CD4-positive, alpha-beta T cell treated with Interleukin-4 for 4 hours (primary cell): ENCODE data around the gene EEA1.
"Not testable (repeated sequence)": the region's sequence is repeated elsewhere in the genome, so short reads cannot be mapped to it uniquely, and the experiment has no call there.

Source experiments
- DNase-seq: peaks from one replicate; pipeline ENCODE4 v3.0.0-alpha.2; 2020

EEA1 gene

DNA sequence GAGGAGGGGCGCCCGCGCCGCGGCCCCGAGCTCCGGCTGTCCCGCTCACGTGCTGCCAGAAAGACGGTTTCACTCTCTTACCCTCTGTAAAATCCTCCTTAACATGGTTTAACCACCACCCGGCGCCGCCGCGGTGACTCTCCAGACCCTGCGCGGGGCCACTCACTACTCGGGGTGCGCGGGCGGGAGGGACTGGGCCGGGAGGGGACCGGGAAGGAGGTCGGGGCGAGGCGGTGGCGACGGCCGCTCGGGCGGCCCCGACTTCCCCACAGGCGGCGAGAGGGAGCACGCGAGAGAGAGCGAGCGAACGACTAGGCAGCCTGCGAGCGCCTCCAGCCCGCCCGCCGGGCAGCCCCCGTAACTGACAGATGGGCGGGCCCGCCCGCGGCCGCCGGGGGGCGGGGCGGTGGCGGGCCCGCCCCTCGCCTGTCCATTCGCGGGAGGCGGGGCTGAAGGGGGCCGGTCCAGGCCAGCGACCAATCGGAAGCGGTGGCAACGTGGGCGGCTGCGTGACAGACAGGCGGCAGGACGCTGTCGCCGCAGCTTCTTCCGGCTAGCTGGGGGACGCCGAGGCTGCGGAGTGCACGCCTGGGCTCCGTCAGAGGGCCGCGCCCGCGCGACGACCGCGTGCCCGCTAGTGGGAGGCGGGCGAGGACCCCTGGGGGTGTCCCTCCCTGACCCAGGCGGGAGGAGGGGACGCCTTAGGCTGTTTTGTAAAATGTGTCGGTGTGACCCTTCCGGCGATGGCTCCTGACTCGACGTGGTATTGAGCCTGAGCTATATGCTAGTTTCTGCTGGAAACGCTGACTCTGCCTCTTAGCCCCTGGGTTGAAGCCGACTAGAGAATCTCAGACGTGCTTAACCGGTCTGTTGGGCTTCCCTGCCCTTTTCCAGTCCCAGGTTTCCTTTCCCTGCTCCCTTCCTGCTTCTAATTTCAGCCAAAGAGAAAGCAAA lies at the start of gene EEA1:
Gene EEA1, minus strand, starts transcription at position 334 of the 954 bp plus-strand sequence. Its CDS starts 229 bp downstream, at position 105.
- peak; percentile 95 for DNase-seq

DNA sequence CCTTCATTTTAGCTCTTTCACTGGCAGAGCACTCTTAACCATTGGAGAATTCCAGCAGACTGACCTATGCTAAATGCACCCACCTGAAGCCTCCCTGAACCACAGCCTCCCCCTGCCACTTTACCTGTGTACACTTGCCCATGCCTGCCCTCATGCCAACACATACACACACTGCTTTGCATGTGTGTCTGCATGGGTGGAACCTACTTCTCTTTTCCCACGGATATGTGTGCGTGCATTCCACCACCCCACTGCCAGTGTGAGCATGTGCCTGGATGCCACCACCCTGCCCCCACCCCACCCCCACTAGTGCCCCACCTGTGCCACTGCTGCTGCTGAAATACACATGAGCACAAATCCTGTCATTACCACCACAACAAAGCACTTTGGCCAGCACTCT lies 49.5 kb upstream of the EEA1 start:
- DNase-seq: no peak

DNA sequence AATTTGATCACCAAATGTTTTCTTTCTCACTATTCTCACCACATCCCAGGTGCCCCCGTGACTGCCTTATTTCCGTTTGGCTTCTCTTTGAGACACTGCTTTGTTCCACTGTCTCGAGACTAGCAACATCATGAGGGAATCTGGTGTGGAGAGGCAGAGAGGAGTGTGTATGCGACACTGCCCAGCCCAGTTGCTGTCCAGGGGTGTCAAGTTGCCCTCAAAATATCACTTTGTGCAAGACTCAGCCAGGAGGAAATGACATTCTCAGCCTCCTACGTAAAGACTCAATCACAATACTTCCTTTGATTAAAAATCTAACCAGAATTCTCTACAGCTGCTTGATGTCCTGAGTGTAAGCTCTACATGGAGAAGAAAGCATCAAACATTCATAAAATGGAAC lies 48.2 kb upstream of the EEA1 start:
- no peak for DNase-seq

DNA sequence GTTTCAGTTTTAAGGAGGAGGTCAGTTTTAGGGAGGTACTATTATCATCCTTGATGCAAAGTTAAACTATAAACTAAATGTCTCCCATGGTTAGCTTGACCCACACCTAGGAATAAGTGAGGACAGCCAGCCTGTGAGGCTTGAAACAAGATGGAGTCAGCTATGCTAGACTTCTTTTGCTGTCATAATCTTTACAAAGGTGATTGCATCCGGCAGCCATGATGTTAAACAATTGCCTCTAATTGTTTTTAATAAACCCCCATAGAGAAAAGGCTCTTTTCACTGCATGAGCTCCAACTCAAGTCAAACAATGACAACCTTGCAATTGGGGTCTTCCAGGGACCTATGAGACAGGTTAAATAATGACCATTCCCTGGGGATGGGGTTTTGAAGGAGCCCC lies 45.7 kb upstream of the EEA1 start:
- DNase-seq: no peak

DNA sequence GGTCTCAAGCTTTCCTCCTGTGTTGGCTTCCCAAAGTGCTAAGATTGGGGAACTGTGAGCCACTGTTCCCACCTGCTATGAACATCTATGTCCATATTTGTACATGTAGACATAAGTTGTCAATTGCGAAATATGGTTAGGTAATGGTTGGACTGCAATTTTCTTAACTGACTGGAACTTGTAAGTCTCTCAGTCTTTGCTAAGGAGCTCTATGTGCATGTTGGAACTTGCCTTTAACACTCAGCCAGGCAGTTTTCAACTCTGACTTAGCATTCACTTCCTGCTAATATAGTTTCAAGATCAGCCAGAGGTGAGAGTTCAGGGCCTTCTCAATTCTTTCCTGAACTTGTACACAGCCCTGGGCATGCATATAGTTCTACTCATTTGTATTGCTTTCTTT lies 44.5 kb upstream of the EEA1 start:
- DNase-seq: no peak

DNA sequence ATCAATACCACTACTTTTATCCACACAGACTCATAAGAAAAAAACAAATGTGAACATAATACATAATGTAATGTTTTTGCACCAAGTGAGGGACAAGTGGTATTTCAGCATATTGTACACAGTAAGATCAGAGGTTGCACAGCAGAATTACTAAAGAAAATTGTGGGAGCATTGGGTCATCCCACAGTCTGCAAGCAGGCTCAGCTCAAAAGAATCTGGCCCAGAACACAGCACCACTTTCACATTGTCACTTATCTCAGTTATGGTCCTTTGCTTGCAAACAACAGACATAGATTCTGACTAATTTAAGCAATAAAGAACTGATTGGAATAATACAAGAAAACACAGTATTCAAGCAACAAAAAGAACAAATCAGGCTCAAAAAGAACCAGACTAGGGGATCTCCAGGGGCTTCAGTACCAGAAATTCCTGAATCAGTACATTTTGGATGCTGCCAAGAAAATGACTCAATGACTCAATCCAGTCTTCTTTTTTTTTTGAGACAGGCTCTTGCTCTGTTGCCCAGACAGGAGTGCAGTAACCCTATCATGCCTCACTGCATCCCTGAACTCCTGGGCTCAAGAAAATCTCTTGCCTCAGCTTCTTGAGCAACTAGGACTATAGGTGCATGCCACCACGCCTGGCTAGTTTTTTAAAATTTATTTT lies 42.9 kb upstream of the EEA1 start:
- no peak for DNase-seq

DNA sequence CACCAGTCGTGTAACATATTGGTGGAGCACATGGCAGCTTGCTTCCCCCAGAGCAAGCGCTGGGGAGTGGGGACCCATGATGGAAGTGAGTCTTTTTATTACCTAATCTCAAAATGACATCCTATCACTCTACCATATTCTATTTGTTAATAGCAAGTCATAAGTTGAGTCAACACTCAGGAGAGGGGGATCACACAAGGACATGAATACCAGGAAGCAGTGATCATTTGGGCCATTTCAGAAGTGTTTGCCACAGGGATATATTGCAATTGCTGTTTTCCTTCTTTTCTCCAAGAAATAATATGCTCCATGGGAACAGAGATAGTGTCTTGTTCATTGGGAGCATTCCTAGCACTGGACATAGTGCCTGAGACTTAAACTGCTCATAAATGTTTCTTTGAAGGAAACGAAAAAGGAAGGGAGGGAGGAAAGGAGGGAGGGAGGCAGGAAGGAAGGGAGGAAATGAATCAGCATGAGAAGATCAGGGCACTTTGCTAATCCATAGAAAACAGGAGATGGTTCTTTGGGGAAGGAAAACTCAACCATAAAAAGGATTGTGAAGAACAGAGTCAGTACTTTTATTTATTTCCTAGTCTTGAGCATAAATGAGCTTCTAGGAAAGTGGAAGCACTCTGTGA lies 39.2 kb upstream of the EEA1 start:
- no peak for DNase-seq

DNA sequence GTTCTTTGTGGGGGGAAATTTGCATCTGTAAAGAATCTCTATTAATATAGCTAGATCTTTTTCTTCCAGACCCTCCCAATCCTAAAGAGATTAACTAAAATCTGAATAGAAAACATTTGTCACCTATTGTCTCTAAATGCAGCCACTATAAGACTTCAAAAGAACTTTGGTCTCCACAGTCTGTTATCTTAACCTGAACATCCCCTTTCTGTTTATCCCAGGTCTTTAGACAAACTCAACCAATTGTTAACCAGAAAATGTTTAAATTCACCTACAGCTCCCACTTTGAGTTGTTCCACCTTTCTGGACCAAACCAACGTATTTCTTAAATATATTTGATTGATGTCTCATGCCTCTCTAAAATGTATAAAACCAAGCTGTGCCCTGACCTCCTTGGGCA lies 35.3 kb upstream of the EEA1 start:
- not testable (repeated sequence) for DNase-seq

DNA sequence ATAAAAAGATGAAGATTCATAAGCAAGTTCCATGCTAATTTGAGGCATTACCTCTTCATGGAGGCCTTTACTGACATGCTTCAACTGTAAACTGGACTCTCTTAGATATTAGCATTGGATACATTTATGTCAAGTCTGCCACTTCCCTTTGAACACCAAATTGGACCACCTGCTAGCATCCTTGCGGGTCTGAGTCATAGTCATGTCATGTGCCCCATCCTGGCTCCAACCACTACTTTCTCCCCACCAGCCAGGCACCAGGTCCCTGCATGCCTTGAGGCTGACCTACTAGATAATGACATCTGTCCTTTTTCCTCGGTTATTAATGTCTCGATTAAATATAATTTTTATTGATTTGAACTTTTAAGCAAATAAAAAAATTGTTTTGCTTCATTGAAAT lies 32.9 kb upstream of the EEA1 start:
- DNase-seq: no peak

DNA sequence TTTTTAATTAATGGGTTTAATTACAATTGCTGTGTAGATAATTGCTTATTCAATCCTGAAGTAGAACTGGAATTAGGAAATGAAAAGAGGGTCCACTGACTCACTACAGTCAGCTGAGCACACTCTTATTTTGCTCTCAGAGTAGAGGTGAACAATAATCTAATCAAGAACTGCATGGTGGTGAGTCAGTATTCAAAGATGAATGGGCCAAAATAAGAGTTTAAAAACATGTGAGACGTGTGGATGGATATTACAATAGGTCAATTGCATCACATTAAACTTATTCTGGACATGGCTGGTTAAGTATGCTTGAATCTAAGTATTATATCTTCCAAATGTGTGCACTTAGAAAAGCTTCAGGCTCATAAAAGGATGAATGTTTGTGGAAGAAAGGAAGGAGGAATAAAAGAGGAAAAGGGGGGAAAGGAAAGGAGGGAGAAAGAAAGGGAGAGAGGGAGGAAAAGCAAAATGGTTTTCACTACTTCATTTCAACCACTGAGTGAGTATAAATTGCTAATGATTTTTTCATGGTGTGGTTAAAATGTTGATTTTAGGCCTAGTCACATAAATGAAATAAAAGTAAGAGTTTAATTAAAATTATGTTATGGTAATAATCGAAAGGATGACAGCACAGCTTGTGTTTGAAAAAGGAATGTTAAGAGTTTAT lies 27.0 kb upstream of the EEA1 start:
- no peak for DNase-seq

DNA sequence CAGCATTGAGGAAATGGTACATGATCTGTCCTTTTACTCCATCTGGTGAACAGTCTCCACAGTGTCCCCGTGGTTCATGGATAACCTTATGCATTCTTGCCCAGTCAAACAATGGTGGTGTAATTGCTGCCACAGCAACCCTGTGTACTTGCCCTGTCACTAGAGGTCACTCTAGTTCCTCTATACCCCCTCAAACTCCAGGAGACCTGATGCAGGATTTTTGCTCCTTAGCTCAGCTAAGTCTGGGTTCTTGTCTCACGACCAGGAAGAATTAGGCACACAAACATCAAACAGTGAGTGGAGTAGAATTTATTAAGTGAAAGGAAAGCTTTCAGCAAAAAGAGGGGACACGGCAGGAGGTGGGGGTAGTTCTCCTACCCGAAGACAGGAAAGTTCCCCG lies 24.7 kb upstream of the EEA1 start:
- no peak for DNase-seq

DNA sequence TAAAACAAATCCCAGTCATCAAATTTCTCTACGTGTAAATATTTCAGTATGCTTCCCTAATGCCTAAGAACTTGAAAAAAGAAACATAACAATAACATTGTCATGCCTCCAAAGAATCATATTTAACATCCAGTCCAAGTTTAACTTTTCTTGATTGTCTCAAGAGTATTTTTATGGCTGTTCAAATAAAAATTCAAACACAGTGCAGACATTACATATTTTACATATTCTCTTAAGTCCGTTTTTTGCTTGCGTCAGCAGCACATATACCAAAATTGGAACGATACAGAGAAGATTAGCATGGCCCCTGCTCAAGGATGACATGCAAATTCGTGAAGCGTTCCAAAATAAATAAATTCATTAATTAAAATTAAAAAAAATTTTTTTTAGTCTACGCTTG lies 23.3 kb upstream of the EEA1 start:
- no peak for DNase-seq

DNA sequence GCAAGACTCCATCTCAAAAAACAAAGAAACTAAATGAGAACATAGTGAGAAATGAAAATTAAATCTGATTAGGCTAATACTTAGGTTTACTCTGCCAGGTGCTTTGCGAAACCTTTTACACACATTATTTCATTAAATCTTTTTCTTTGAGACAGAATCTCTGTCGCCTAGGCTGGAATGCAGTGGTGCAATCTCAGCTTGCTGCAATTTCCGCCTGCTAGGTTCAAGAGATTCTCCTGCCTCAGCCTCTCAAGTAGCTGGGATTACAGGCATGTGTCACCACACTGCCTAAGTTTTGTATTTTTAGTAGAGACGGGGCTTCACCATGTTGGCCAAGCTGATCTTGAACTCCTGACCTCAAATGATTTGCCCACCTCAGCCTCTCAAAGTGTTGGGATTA lies 21.9 kb upstream of the EEA1 start:
- DNase-seq: no peak

DNA sequence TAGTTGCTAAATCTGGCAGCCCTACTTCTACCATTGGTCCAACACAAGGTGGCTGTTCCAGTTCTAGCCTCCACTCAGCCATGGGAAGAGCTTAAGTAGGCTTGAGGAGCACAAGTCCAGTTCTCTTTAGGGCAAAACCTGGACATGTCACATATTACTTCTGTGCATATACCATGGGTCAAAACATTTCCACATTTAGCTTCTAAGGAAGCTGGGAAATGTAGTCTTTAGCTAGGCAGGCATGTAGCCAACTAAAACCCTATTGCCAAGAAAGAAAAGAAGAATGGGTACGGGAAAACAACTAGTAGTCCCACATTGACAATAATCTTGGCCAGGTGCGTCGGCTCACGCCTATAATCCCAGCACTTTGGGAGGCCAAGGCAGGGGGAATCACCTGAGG lies 20.9 kb upstream of the EEA1 start:
- DNase-seq: no peak

DNA sequence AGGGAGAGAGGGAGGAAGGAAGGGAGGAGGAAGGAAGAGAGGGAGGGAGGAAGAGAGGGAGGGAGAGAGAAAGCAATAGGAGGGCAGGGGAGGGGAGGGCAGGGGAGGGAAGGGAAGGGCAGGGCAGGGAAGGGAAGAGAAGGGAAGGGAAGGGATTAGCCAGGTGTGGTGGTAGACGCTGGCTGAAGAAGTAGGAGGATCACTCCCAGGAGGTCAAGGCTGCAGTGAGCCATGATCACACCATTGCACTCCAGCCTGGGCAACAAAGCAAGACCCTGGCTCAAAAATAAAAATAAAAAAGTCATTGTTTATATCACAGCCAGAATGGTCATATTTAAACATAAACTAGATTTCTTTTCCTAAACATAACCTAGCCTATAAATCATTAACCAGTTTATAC lies 20.4 kb upstream of the EEA1 start:
- DNase-seq: no peak

DNA sequence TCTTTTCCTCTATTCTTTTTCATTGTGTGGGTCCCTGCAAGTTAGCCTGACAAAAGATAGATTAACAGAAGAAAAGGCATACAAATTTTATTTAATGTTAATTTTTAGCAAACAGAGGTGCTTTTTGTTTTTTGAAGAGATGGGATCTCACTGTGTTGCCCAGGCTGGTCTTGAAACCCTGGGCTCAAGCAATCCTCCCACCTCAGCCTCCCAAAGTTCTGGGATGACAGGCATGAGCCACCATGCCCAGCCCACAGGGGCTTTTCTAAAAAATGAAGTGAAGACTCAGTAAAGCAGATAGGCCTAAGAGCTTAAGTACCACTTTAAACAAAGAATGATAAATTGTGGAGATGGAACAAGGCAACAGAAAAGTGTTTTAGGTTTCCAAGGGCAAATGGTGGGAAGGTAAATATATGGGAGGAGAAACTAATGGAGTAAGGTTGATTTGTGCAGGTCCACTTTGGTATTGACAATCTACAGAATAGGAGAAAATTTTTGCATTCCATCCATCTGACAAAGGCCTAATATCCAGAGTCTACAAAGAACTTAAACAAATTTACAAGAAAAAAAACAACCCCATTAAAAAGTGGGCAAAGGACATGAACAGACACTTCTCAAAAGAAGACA lies 18.6 kb upstream of the EEA1 start:
- no peak for DNase-seq

DNA sequence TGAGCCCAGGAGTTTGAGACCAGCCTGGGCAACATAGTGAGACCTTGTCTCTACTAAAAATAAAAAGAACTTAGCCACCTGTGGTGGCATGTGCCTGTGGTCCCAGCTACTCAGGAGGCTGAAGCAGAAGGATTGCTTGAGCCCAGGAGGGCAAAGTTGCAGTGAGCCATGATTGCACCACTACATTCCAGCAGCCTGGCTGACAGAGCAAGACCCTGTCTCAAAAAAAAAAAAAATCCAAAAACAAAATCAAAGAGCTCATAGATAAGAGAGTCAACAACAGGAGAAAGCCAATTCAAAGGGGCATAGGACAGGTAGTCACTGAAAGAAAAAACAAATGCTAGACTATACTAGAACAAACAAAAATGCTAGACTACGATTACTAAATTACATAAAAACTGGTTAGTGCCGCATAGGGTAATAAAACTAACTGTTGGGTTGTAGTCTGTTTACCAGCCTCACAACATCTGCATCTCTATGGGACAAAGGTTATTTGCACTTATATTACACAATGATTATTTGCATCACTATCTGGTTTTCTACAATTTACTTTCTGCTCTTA lies 16.6 kb upstream of the EEA1 start:
- no peak for DNase-seq

DNA sequence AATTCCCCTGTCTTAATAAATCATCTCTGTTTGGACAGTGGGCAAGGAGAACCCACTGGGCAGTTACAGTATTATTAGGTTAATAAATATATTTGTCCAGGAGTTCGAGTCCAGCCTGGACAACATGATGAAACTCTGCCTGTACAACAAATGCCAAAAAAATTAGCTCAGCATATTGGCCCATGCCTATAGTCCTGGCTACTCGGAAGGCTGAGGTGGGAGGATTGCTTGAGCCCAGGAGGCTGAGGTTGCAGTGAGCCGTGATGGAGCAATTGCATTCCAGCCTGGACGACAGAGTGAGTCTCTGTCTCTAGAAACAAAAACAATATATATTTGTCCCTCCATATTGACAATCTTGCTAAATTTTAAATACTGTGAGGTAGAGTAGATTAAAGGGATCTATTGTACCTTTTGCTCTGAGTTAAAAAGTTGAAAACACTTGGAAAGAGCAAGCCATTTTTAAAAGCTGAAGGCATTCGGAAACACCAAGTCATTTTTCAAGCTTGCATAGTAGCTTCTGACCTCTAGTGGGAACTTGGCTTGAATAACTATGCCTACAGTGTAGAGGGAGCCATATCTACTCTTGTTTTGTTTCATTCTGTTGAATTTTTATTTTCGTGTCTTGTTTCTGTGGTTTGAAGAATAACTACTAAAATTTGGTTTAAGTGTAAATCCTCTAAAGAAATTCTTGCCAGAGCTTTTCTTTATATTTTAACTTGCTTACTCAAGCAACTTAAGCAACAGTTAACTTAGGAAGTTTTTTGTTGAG lies 14.6 kb upstream of the EEA1 start:
- DNase-seq: no peak

DNA sequence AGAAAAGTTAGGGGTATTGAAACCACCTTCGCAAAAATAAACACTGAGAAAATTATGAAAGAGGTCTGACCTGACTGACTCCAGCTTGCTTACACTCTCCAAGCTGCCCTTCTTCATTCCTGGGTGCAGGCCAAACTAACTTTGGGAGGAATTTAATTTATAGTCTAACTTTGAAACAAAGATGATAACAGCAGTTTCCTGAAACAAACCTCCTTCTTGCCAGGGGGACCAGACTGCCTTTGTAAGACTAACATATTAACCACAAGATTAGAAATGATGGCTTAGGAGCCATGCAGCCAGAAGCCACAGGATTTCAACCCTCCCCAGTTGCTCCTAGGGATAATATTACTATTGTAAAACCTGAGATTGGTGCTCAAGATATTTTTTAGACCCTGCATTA lies 13.8 kb upstream of the EEA1 start:
- no peak for DNase-seq

DNA sequence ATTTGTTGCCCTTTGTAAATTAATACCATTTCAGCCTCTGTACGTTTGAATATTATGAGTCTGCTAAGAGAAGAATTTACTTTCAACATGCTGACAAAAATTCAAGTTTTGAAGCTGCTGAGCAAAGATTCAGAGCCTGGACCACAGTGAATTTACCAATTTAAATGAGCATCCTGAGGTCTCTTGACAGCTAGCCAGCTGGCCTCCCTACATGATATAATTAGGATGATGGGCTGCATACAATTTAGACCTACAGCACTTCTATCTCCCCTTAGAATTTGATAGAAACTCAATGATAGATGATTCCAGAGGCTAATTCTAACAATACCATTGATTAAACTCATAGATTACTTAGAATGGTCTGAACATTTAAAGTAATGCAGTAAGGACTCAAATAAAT lies 10.0 kb upstream of the EEA1 start:
- no peak for DNase-seq

DNA sequence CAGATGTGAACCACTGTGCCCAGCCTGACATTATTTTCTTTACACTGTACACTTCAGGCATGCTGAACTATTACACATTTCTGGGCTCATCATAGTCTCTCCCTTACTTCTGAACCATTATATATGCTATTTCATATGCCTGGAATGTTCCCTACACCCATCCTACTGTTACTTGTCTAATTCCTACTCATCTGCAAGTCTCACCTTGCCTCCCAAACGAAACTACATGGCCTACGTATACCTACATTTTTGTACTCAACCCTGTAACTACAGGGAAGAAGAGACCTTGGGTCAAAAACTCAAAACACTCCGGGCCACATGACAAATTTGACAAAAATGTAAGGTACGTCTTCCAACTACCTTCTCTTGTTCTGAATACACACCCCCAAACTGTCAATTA lies 9.5 kb upstream of the EEA1 start:
- no peak for DNase-seq

DNA sequence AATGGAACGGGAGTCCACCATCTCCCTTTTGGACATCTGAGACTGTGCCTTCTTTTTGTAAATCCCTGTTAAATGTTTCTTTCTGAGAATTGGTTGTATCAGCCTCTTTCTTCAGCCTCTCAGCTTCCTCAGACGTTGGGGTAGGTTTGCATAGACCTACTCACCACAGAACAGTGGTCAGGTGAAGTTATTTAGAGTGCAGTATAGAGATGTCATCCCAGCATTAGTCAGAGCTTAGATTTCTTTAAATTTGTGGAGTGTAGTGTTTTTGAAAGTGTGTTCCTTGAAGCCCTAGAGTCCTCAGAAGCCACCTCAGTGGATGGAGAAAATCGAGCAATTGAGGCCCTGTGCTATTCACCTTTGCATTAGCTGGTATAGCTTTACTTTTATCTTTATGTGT lies 8.9 kb upstream of the EEA1 start:
- no peak for DNase-seq
